ENCODE data around the gene AGR2.

GRCh38 chr7:16804674-16805439 lies at the start of gene AGR2:
- no peak for TF ChIP-seq CTCF (conservative IDR thresholded peaks at IDR 0.05)
- no peak for TF ChIP-seq EZH2 (IDR thresholded peaks at IDR 0.05; ENCODE audit: low read depth)

All from PC-9 (cell line).